GM12878 (cell line): Measurements from ENCODE around the gene LRP1B.

Source experiments
- CEBPB ChIP-seq, 2 experiments: fragments of 150-350 bp in 1 of 2; IDR thresholded peaks; 2 replicates each; pipeline ENCODE4 v1.6.1; 2012 to 2014; ENCODE audit warnings: low read depth in 2 of 2, low read length in 2 of 2, borderline replicate concordance in 1 of 2, inconsistent platforms in 1 of 2
- CHD2 ChIP-seq: IDR thresholded peaks from 2 replicates; pipeline ENCODE4 v1.6.1; 2011; ENCODE audit warnings: low read depth, low read length, improper control_type of control experiment, borderline replicate concordance
- HDAC2 ChIP-seq: fragments of 200-600 bp; sonication (generic); IDR thresholded peaks from 2 replicates; pipeline ENCODE4 v1.6.1; 2017
- HDAC6 ChIP-seq: fragments of 200-600 bp; sonication (generic); IDR thresholded peaks from one replicate; pipeline ENCODE4 v1.8.0; 2017; ENCODE audit warnings: antibody characterized with exemption; ENCODE audit not compliant: unreplicated experiment
- MEF2B ChIP-seq: fragments of 450-650 bp; IDR thresholded peaks from 2 replicates; pipeline ENCODE4 v1.6.1; 2018; ENCODE audit warnings: mild to moderate bottlenecking, moderate library complexity; ENCODE audit not compliant: partially characterized antibody, poor library complexity, severe bottlenecking
- RCOR1 ChIP-seq: conservative IDR thresholded peaks from 2 replicates; pipeline ENCODE4 v1.6.1; 2012; ENCODE audit warnings: low read depth, low read length, improper control_type of control experiment
- SIN3A ChIP-seq: IDR thresholded peaks from 2 replicates; pipeline ENCODE4 v1.6.1; 2012; ENCODE audit warnings: low read depth, low read length, improper control_type of control experiment
- SMAD1 ChIP-seq: fragments of 450-650 bp; IDR thresholded peaks from 2 replicates; pipeline ENCODE4 v1.6.1; 2018; ENCODE audit warnings: mild to moderate bottlenecking, low read depth; ENCODE audit not compliant: partially characterized antibody
- SMARCA5 ChIP-seq: fragments of 450-650 bp; IDR thresholded peaks from 2 replicates; pipeline ENCODE4 v1.6.1; 2017; ENCODE audit warnings: mild to moderate bottlenecking
- TAF1 ChIP-seq: IDR thresholded peaks from 2 replicates; pipeline ENCODE4 v1.6.1; 2011; ENCODE audit warnings: mild to moderate bottlenecking, low read depth, low read length, borderline replicate concordance
- TBL1XR1 ChIP-seq: IDR thresholded peaks from 2 replicates; pipeline ENCODE4 v1.6.1; 2012; ENCODE audit warnings: low read depth, low read length, improper control_type of control experiment
- ZNF384 ChIP-seq: IDR thresholded peaks from 2 replicates; pipeline ENCODE4 v1.6.1; 2012; ENCODE audit warnings: low read depth, mild to moderate bottlenecking, low read length, improper control_type of control experiment, borderline replicate concordance
- TF ChIP-seq, protein P1 (sequence below), 3 experiments: IDR thresholded peaks in 2 of 3; conservative IDR thresholded peaks in 1 of 3; 2 replicates each; pipeline ENCODE4 v1.5.1; 2011; ENCODE audit warnings: low read depth in 3 of 3, low read length in 3 of 3, mild to moderate bottlenecking in 3 of 3, control low read depth in 2 of 3, moderate library complexity in 2 of 3, inconsistent platforms in 1 of 3, mixed read lengths in 1 of 3; ENCODE audit not compliant: control insufficient read depth in 2 of 3, insufficient read depth in 1 of 3; ENCODE audit errors: extremely low read depth in 1 of 3

DNA sequence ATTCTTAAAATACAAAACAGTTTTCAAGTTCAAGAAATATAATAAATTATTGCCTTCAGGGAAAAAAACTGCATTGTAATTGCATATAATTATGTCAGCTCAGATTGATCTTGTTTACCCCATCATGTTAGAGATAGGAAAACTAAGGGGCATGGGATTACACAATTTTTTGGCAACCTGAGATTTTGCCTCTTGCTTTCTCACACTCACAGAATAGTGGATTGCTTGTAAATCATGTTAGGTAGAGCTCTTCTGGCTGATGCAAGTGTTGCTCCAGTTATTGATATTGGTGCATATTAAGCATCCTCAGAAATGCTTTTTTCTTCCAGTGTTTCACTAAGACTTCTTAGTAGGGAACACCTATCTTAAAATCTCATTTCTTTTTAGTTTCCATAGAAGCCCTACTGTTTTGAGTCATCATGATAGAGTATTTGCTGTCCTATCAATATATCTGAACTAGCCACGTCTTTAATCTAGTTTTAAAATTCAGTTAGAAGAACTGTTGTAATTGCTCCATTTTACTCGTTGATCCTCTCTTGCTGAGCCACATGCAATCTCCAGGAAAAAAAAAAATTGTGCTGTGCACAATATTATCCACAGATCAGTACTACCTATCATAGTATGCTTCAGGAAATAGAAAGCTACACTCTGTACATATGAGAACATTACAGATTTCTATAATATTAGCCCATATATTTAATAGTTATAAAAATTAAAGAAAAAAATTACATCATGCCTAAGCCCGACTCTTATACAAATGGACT lies 393.1 kb downstream of the LRP1B start:
- TF ChIP-seq, protein P1, sequence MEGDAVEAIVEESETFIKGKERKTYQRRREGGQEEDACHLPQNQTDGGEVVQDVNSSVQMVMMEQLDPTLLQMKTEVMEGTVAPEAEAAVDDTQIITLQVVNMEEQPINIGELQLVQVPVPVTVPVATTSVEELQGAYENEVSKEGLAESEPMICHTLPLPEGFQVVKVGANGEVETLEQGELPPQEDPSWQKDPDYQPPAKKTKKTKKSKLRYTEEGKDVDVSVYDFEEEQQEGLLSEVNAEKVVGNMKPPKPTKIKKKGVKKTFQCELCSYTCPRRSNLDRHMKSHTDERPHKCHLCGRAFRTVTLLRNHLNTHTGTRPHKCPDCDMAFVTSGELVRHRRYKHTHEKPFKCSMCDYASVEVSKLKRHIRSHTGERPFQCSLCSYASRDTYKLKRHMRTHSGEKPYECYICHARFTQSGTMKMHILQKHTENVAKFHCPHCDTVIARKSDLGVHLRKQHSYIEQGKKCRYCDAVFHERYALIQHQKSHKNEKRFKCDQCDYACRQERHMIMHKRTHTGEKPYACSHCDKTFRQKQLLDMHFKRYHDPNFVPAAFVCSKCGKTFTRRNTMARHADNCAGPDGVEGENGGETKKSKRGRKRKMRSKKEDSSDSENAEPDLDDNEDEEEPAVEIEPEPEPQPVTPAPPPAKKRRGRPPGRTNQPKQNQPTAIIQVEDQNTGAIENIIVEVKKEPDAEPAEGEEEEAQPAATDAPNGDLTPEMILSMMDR (IDR thresholded peaks at IDR 0.05 in 2 of 3, conservative IDR thresholded peaks at IDR 0.05 in 1 of 3; ENCODE audit: control insufficient read depth in 2 of 3, extremely low read depth in 1 of 3, insufficient read depth in 1 of 3, low read depth in 3 of 3, low read length in 3 of 3) = no peak
- TF ChIP-seq SMAD1 (no peak), CHD2 (no peak), TAF1 (no peak), ZNF384 (no peak), RCOR1 (no peak), HDAC6 (no peak), HDAC2 (no peak), SIN3A (no peak), MEF2B (no peak), CEBPB (IDR thresholded peaks at IDR 0.05; ENCODE audit: borderline replicate concordance in 1 of 2, low read depth in 2 of 2, low read length in 2 of 2) (no peak), TBL1XR1 (no peak), SMARCA5 (no peak)
